Measurements from ENCODE around the gene KLRK1.
A peak's percentile ranks its signal among the peaks of the same experiment; 100 is the strongest.

The KLRK1 gene

DNA sequence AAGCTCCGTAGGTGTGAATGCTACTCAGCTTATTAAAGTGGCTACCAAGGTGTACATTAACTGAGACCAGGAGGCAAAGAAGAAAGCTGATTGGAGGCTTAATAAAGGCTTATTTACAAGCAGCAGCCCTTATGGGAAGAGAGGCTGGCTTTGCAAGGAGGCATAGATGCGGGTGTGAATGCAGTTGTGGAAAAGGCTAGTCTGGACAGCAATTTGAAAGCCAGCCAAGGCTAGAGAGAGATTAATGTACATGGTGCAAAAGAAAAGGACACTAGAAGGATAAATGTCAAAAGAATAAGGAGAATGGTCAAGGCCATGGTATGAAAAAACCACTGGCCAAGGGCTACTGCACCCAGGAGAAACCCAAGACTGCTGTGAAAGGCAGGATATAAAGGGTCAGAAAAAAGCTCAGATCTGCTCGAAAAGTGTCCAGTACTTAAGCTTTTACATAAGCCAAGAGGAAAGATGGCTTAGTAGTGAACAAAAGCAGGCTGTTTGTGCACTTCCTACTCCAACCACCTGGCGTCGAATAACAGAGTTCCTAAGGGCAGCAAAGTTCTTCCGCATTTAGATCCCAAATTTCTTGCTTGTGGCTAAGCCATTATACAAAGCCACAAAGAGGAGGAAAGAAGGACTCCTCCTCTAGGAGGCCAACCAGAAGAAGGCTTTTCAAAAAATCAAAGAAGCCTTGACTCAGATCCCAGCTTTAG, 24.0 kb downstream of the KLRK1 start:
- Histone ChIP-seq H3K9ac (ENCODE audit: insufficient read length, low read depth) (peak overlapping the region; percentile 71), H3K4me3 (ENCODE audit: insufficient read length, low read depth) (peak overlapping the region; percentile 55), H3K27me3 (ENCODE audit: insufficient read depth, insufficient read length) (no peaks in the 10 kb centered on the region), H3K4me1 (ENCODE audit: insufficient read depth, insufficient read length) (peaks cover 15% of the 10 kb centered on the region), H3K36me3 (ENCODE audit: insufficient read depth, insufficient read length, low read length) (no peaks in the 10 kb centered on the region), H3K9me3 (ENCODE audit: insufficient read depth, low read length) (peaks cover 16% of the 10 kb centered on the region; the same call in 1 of the 2 replicates)
- no peak for DNase-seq (ENCODE audit: low read depth, low spot score)
- no peak for TF ChIP-seq SUZ12 (IDR thresholded peaks at IDR 0.05; ENCODE audit: extremely low read depth, insufficient read depth, insufficient read length)
- no peak for TF ChIP-seq ZNF274 (IDR thresholded peaks at IDR 0.05; ENCODE audit: low read depth, low read length)
- no peak for TF ChIP-seq YY1 (IDR thresholded peaks at IDR 0.05; ENCODE audit: insufficient read depth, insufficient read length)

GRCh38 chr12:10364815-10365622, 24.8 kb downstream of the KLRK1 start:
- Histone ChIP-seq H3K4me3 (ENCODE audit: insufficient read length, low read depth) (peak overlapping the region; percentile 55), H3K9ac (ENCODE audit: insufficient read length, low read depth) (peak overlapping the region; percentile 71), H3K36me3 (ENCODE audit: insufficient read depth, insufficient read length, low read length) (no peaks in the 10 kb centered on the region), H3K4me1 (ENCODE audit: insufficient read depth, insufficient read length) (peaks cover 18% of the 10 kb centered on the region), H3K9me3 (ENCODE audit: insufficient read depth, low read length) (peaks cover 24% of the 10 kb centered on the region; the same call in 1 of the 2 replicates), H3K27me3 (ENCODE audit: insufficient read depth, insufficient read length) (no peaks in the 10 kb centered on the region)
- TF ChIP-seq ZNF274 (IDR thresholded peaks at IDR 0.05; ENCODE audit: low read depth, low read length) = no peak
- TF ChIP-seq YY1 (IDR thresholded peaks at IDR 0.05; ENCODE audit: insufficient read depth, insufficient read length) = no peak
- no peak for TF ChIP-seq SUZ12 (IDR thresholded peaks at IDR 0.05; ENCODE audit: extremely low read depth, insufficient read depth, insufficient read length)
- no peak for DNase-seq (ENCODE audit: low read depth, low spot score)

DNA sequence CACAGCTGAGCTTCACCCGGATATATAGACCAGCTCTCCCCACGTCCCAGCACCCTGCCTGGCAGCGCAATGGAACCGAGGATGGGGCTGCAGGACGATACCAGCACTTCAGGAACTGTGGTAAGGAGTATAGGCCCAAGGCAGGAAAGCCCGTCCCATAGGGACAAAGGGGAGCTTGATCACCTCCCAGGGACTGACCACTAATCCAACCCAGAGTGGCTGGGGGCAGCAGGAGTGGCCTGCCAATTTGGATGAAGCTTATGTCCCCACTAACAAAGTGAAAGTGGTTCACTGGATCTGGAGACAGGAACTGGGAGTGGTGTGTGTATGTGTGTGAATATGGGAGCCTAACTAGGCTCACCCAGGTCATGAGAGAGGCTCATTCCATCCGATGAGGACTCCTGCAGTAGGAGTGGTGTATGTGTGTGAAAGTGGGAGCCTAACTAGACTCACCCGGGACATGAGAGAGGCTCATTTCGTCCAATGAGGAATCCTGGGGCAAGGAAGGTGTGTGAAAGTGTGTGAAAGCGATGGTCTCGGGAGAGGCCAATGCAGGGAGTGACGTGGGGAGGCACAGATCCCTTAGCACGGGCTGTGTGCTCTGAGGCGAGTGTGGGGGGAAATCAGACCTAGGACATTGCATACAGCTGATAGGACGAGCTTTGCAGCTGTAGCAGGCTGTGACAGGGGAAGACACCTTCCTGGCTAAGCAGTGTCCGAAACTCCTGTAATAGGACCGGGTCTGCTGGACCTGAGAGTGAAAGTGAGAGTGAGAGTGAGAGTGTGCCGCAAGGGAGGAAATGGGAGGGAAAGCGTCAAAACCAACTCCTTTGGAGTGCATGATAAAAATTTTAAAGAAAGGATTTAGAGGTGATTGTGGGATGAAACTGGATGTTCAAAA, 25.7 kb downstream of the KLRK1 start:
- H3K4me1 ChIP-seq (ENCODE audit: insufficient read depth, insufficient read length) = peaks cover 18% of the 10 kb centered on the region
- H3K9ac ChIP-seq (ENCODE audit: insufficient read length, low read depth) = peak overlapping the region; percentile 71
- no peak for DNase-seq (ENCODE audit: low read depth, low spot score)
- H3K36me3 ChIP-seq (ENCODE audit: insufficient read depth, insufficient read length, low read length) = no peaks in the 10 kb centered on the region
- peak overlapping the region; percentile 55 for H3K4me3 ChIP-seq (ENCODE audit: insufficient read length, low read depth)
- H3K27me3 ChIP-seq (ENCODE audit: insufficient read depth, insufficient read length) = no peaks in the 10 kb centered on the region
- H3K9me3 ChIP-seq (ENCODE audit: insufficient read depth, low read length) = peaks cover 27% of the 10 kb centered on the region; the same call in 1 of the 2 replicates
- TF ChIP-seq SUZ12 (IDR thresholded peaks at IDR 0.05; ENCODE audit: extremely low read depth, insufficient read depth, insufficient read length) (no peak), YY1 (IDR thresholded peaks at IDR 0.05; ENCODE audit: insufficient read depth, insufficient read length) (no peak), ZNF274 (IDR thresholded peaks at IDR 0.05; ENCODE audit: low read depth, low read length) (no peak)

DNA sequence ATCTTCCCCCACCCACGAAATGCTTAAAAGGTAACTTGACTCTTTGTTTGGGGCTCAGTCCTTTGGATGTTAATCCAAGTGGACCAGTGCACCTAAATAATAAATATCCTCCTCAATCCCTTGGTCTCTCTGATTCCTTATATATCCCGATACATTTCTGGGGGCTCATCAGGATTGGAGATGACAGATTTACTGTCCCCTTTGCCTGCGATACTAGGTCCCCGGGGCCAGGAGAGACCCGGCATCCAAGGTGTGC, 26.3 kb downstream of the KLRK1 start:
- Histone ChIP-seq H3K36me3 (ENCODE audit: insufficient read depth, insufficient read length, low read length) (no peaks in the 10 kb centered on the region), H3K4me1 (ENCODE audit: insufficient read depth, insufficient read length) (peaks cover 18% of the 10 kb centered on the region), H3K27me3 (ENCODE audit: insufficient read depth, insufficient read length) (no peaks in the 10 kb centered on the region), H3K9me3 (ENCODE audit: insufficient read depth, low read length) (peaks cover 29% of the 10 kb centered on the region; the same call in 1 of the 2 replicates), H3K9ac (ENCODE audit: insufficient read length, low read depth) (peak overlapping the region; percentile 71), H3K4me3 (ENCODE audit: insufficient read length, low read depth) (peak overlapping the region; percentile 12)
- no peak for DNase-seq (ENCODE audit: low read depth, low spot score)
- TF ChIP-seq SUZ12 (IDR thresholded peaks at IDR 0.05; ENCODE audit: extremely low read depth, insufficient read depth, insufficient read length) (no peak), ZNF274 (IDR thresholded peaks at IDR 0.05; ENCODE audit: low read depth, low read length) (no peak), YY1 (IDR thresholded peaks at IDR 0.05; ENCODE audit: insufficient read depth, insufficient read length) (no peak)

GRCh38 chr12:10362828-10363657, 26.8 kb downstream of the KLRK1 start:
- H3K4me1 ChIP-seq (ENCODE audit: insufficient read depth, insufficient read length) = peaks cover 20% of the 10 kb centered on the region
- no peak for TF ChIP-seq SUZ12 (IDR thresholded peaks at IDR 0.05; ENCODE audit: extremely low read depth, insufficient read depth, insufficient read length)
- TF ChIP-seq ZNF274 (IDR thresholded peaks at IDR 0.05; ENCODE audit: low read depth, low read length) = no peak
- no peak for TF ChIP-seq YY1 (IDR thresholded peaks at IDR 0.05; ENCODE audit: insufficient read depth, insufficient read length)
- DNase-seq (ENCODE audit: low read depth, low spot score) = no peak
- H3K27me3 ChIP-seq (ENCODE audit: insufficient read depth, insufficient read length) = no peaks in the 10 kb centered on the region
- no peaks in the 10 kb centered on the region for H3K36me3 ChIP-seq (ENCODE audit: insufficient read depth, insufficient read length, low read length)
- H3K9me3 ChIP-seq (ENCODE audit: insufficient read depth, low read length) = peaks cover 34% of the 10 kb centered on the region; the same call in 1 of the 2 replicates
- no peak overlapping the region for H3K4me3 ChIP-seq (ENCODE audit: insufficient read length, low read depth)
- H3K9ac ChIP-seq (ENCODE audit: insufficient read length, low read depth) = peak overlapping the region; percentile 17

DNA sequence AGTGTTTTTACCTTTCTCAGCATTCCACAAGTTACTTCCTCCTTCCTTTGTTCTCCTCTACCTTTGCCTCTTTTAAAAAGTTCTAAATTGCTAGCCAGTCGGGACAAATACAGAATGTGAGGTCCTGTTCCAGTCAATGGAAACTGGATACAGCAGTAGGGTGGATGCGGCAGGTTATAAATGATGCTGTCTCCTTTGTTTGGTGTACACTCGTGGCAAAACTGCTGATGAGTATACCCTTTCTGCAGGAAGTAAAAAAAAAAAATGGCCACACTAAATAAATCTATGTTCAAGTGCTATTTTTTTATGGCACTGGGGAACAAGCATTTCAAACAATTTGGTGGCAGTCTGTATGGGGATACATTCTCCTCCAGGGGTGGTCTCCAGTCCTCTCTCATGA, 27.5 kb downstream of the KLRK1 start:
- TF ChIP-seq SUZ12 (IDR thresholded peaks at IDR 0.05; ENCODE audit: extremely low read depth, insufficient read depth, insufficient read length) (no peak), YY1 (IDR thresholded peaks at IDR 0.05; ENCODE audit: insufficient read depth, insufficient read length) (no peak), ZNF274 (IDR thresholded peaks at IDR 0.05; ENCODE audit: low read depth, low read length) (no peak)
- Histone ChIP-seq H3K9me3 (ENCODE audit: insufficient read depth, low read length) (peaks cover 34% of the 10 kb centered on the region; the same call in 1 of the 2 replicates), H3K4me1 (ENCODE audit: insufficient read depth, insufficient read length) (peaks cover 20% of the 10 kb centered on the region), H3K4me3 (ENCODE audit: insufficient read length, low read depth) (no peak overlapping the region), H3K27me3 (ENCODE audit: insufficient read depth, insufficient read length) (no peaks in the 10 kb centered on the region), H3K9ac (ENCODE audit: insufficient read length, low read depth) (peak overlapping the region; percentile 17), H3K36me3 (ENCODE audit: insufficient read depth, insufficient read length, low read length) (no peaks in the 10 kb centered on the region)
- DNase-seq (ENCODE audit: low read depth, low spot score) = no peak

Data from NT2/D1 (cell line).